Measurements from ENCODE around the gene FOXA2. TPM values are rescaled to one million over a fixed set of nuclear protein-coding genes. Genes with fewer than 3 reads are reported as not detected.

The FOXA2 gene
- total and polyA plus RNA-seq, 2 of the 13 experiments (the other 11 are each of a cell fraction or from before 2014, with no cell fraction given) = 8.8 to 12.2 TPM

- no peak for TF ChIP-seq ZNF382 (CRISPR knock-in tag; IDR thresholded peaks at IDR 0.05; ENCODE audit: borderline replicate concordance)
- TF ChIP-seq FOXK1 (CRISPR knock-in tag; IDR thresholded peaks at IDR 0.05; ENCODE audit: borderline replicate concordance, low read depth) = 0 out of 2 replicates have a peak, but pooled peaks have one; percentile 9
- TF ChIP-seq AKAP8 (CRISPR knock-in tag; IDR thresholded peaks at IDR 0.05) = peak; percentile 86
- no peak for TF ChIP-seq PHB2 (IDR thresholded peaks at IDR 0.05; ENCODE audit: partially characterized antibody)
- no peak for TF ChIP-seq HNRNPUL1 (IDR thresholded peaks at IDR 0.05; ENCODE audit: low read depth, low read length)
- TF ChIP-seq IKZF4 (CRISPR knock-in tag; IDR thresholded peaks at IDR 0.05; ENCODE audit: borderline replicate concordance, low read depth, not compliant biosample characterization) = no peak
- TF ChIP-seq NFAT5 (CRISPR knock-in tag; IDR thresholded peaks at IDR 0.05) = peak; percentile 82
- TF ChIP-seq CTCF (CRISPR knock-in tag; IDR thresholded peaks at IDR 0.05) = peak; percentile 50
- TF ChIP-seq HDAC2 (CRISPR knock-in tag; IDR thresholded peaks at IDR 0.05) = no peak
- 0 out of 2 replicates have a peak, but pooled peaks have one; percentile 22 for TF ChIP-seq ZBTB3 (CRISPR knock-in tag; IDR thresholded peaks at IDR 0.05; ENCODE audit: borderline replicate concordance, low read depth)
- peak; percentile 33; the same call in 1 of the 2 replicates for TF ChIP-seq ZNF770 (CRISPR knock-in tag; IDR thresholded peaks at IDR 0.05)
- no peak; the same call in 1 of the 2 replicates for TF ChIP-seq HNF1B (CRISPR knock-in tag; IDR thresholded peaks at IDR 0.05)
- no peak for TF ChIP-seq ZNF780A (CRISPR knock-in tag; IDR thresholded peaks at IDR 0.05)
- no peak for TF ChIP-seq PBX2 (CRISPR knock-in tag; IDR thresholded peaks at IDR 0.05)
- 0 out of 2 replicates have a peak, but pooled peaks have one; percentile 72 for TF ChIP-seq RFXANK (CRISPR knock-in tag; IDR thresholded peaks at IDR 0.05)
- TF ChIP-seq ZFX (CRISPR knock-in tag; IDR thresholded peaks at IDR 0.05; ENCODE audit: low read depth) = peak; percentile 78
These were observed 1.2 kb downstream of the FOXA2 start (continued) for GRCh38 chr20:22582964-22583772.
